ENCODE measurements around the gene TMEM95. TPM values are rescaled to one million over a fixed set of nuclear protein-coding genes. Genes with fewer than 3 reads are reported as not detected.
A peak's percentile ranks its signal among the peaks of the same experiment; 100 is the strongest.

The TMEM95 gene
- total RNA-seq, 1 experiment from 2014 or later = 0.50 TPM

DNA sequence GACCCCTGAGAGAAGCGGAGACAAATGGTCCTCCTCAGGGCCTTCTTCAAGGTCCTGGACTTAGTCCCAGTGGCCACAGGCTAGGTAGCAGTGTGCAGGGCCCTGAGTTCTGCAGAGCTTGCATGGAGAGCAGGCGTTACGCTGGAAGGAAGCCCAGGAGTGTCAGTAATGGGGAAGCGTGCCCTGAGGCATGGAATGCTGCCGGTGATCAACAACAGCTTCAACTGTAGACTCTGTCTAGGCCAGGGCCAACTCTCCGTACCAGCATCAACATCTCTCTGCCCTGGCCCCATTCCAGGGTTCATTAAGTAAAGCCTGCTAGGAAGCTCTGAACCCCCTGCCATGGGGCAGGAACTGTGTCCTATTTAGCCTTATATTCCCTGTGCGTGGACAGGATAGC lies 25.4 kb downstream of the TMEM95 start:
- Histone ChIP-seq H3K4me1 (replicated peaks; ENCODE audit: insufficient read depth) (no peaks in the 10 kb centered on the region), H3F3A (ENCODE audit: insufficient read depth, low read depth) (no peaks in the 10 kb centered on the region), H3K9me2 (ENCODE audit: insufficient read depth) (no peaks in the 10 kb centered on the region), H2AFZ (peak overlapping the region; percentile 81), H3K4me2 (peak overlapping the region; percentile 91), H3K9me3 (ENCODE audit: insufficient read depth, low read depth) (no peaks in the 10 kb centered on the region), H3K36me3 (ENCODE audit: low read depth) (no peaks in the 10 kb centered on the region), H4K20me1 (ENCODE audit: insufficient read depth) (no peaks in the 10 kb centered on the region), H3K27ac (no peak overlapping the region), H3K79me2 (ENCODE audit: low read depth) (0 out of 2 replicates have a peak, but pooled peaks cover 4% of the 10 kb centered on the region), H3K27me3 (ENCODE audit: insufficient read depth, low read depth) (no peaks in the 10 kb centered on the region), H3K4me3 (peak overlapping the region; percentile 78)
- BruUV-seq (replicated peaks) = no TSS peak
- ChIA-PET CTCF (interaction anchor here (0.5 kb wide), 1 partner anchor 25 kb away, joined by 9 read pairs; no protein-coding TSS in a partner anchor), POLR2A (ENCODE audit: unreplicated experiment) (interaction anchor here (0.5 to 1.0 kb wide), 4 partner anchors 51 to 199 kb away, joined by 3 to 4 read pairs (median 4); partner anchors contain the start of genes CD68 and NEURL4)
- peak in 1 of 2 experiments; percentile 44 for DNase-seq
- TF ChIP-seq EZH2 (IDR thresholded peaks at IDR 0.05; ENCODE audit: low read depth) = no peak
- TF ChIP-seq, protein P1, sequence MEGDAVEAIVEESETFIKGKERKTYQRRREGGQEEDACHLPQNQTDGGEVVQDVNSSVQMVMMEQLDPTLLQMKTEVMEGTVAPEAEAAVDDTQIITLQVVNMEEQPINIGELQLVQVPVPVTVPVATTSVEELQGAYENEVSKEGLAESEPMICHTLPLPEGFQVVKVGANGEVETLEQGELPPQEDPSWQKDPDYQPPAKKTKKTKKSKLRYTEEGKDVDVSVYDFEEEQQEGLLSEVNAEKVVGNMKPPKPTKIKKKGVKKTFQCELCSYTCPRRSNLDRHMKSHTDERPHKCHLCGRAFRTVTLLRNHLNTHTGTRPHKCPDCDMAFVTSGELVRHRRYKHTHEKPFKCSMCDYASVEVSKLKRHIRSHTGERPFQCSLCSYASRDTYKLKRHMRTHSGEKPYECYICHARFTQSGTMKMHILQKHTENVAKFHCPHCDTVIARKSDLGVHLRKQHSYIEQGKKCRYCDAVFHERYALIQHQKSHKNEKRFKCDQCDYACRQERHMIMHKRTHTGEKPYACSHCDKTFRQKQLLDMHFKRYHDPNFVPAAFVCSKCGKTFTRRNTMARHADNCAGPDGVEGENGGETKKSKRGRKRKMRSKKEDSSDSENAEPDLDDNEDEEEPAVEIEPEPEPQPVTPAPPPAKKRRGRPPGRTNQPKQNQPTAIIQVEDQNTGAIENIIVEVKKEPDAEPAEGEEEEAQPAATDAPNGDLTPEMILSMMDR (conservative IDR thresholded peaks at IDR 0.05) = no peak
- intact Hi-C loops (cut with micrococcal nuclease; ENCODE audit: unreplicated experiment) = loop anchor here (2.0 kb wide), 1 partner anchor 24 kb away; no protein-coding TSS in a partner anchor

DNA sequence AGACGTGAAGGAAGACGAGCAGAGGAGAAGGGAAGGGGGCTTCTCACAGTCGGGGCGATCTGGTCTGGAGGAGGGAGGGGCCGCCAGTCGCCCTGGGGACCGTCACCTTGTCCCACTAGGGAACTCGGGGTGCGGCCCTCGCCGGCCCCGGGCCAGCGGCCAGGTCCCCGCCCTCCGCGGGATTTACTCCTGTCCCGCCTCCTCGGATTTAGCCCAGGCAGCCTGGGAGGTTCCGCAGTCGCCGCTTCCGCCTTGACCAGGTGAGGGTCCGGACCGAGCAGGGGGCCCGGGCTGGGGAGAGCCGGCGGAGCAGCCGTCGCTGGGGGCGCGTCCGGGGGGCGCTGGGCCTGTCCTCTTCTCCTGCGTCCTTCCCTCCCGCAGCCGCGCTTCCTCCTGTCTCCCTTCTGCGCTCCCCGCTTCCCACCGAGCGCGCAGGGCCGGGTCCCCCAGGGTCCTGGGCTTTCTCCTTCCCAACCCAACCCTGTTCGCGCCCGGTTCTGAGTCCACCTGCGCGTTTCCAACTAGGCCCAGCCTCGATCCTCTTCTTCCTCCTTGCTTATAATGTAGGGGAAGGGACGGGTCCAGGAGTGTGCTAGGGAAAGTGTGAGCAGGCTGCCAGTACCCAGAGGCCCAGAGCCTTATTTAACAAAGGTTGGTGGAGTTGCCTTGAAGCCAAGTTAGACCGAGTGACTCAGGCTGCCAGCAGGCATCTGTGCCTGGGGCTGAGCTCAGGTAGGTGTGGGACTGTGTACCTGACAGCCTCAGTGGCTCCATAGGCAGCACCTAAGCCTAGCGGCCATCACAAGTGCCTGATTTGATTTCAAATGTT lies 26.1 kb downstream of the TMEM95 start, which contains the start of gene TNK1:
Gene TNK1 (plus strand): TSS at position 235 of the 829 bp plus-strand sequence. CDS start 1,838 bp downstream, outside the sequence.
- BruUV-seq (replicated peaks) = no TSS peak
- H3K4me1 ChIP-seq (replicated peaks; ENCODE audit: insufficient read depth) = no peaks in the 10 kb centered on the region
- intact Hi-C loops (cut with micrococcal nuclease; ENCODE audit: unreplicated experiment) = loop anchor here (2.0 kb wide), 1 partner anchor 24 kb away; no protein-coding TSS in a partner anchor
- H3K27me3 ChIP-seq (ENCODE audit: insufficient read depth, low read depth) = no peaks in the 10 kb centered on the region
- H3F3A ChIP-seq (ENCODE audit: insufficient read depth, low read depth) = no peaks in the 10 kb centered on the region
- H3K4me2 ChIP-seq = peak within 1 kb of the TSS; percentile 91
- no peaks in the 10 kb centered on the region for H4K20me1 ChIP-seq (ENCODE audit: insufficient read depth)
- no peaks in the 10 kb centered on the region for H3K9me2 ChIP-seq (ENCODE audit: insufficient read depth)
- peak; percentile 59 to 80 for DNase-seq
- peak within 1 kb of the TSS; percentile 81 for H2AFZ ChIP-seq
- no peaks in the 10 kb centered on the region for H3K36me3 ChIP-seq (ENCODE audit: low read depth)
- no peak for TF ChIP-seq EZH2 (IDR thresholded peaks at IDR 0.05; ENCODE audit: low read depth)
- TF ChIP-seq, protein P1 (conservative IDR thresholded peaks at IDR 0.05) = no peak
- no peaks in the 10 kb centered on the region for H3K9me3 ChIP-seq (ENCODE audit: insufficient read depth, low read depth)
- ChIA-PET CTCF (interaction anchor here (0.5 kb wide), 1 partner anchor 269 kb away, joined by 3 read pairs; no protein-coding TSS in a partner anchor), POLR2A (ENCODE audit: unreplicated experiment) (interaction anchor here (0.5 to 1.1 kb wide), 6 partner anchors 13 to 300 kb away, joined by 3 to 24 read pairs (median 4); partner anchors contain the start of genes PLSCR3, TMEM102 and TMEM256)
- H3K27ac ChIP-seq = 0 out of 2 replicates have a peak within 1 kb of the TSS, but pooled peaks have one; percentile 28
- peak within 1 kb of the TSS; percentile 78 for H3K4me3 ChIP-seq
- H3K79me2 ChIP-seq (ENCODE audit: low read depth) = 0 out of 2 replicates have a peak, but pooled peaks cover 4% of the 10 kb centered on the region

DNA sequence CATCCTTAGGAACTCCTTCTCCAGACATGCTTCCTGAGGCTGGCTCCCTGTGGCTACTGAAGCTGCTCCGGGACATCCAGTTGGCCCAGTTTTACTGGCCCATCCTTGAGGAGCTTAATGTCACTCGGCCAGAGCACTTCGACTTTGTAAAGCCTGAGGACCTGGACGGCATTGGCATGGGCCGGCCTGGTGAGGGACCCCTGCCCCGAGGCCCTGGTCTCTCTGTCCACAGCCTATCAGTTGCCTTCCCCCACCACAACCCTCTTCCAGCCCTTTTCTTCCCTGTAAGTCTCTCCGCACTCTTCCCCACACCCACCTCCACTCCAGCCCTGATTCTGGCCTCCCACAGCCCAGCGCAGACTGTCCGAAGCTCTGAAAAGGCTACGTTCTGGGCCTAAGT lies 27.9 kb downstream of the TMEM95 start:
- 0 out of 2 replicates have a peak, but pooled peaks cover 4% of the 10 kb centered on the region for H3K79me2 ChIP-seq (ENCODE audit: low read depth)
- H3K9me2 ChIP-seq (ENCODE audit: insufficient read depth) = no peaks in the 10 kb centered on the region
- no peak overlapping the region for H2AFZ ChIP-seq
- H3K4me1 ChIP-seq (replicated peaks; ENCODE audit: insufficient read depth) = no peaks in the 10 kb centered on the region
- no peak for TF ChIP-seq EZH2 (IDR thresholded peaks at IDR 0.05; ENCODE audit: low read depth)
- TF ChIP-seq, protein P1 (conservative IDR thresholded peaks at IDR 0.05) = no peak
- no peak overlapping the region for H3K4me3 ChIP-seq
- POLR2A ChIA-PET (ENCODE audit: unreplicated experiment) = interaction anchor here (0.6 kb wide), 1 partner anchor 8 kb away, joined by 5 read pairs; no protein-coding TSS in a partner anchor
- BruUV-seq (replicated peaks) = no TSS peak
- no peaks in the 10 kb centered on the region for H3K9me3 ChIP-seq (ENCODE audit: insufficient read depth, low read depth)
- no peak overlapping the region for H3K4me2 ChIP-seq
- H3K27ac ChIP-seq = no peak overlapping the region
- H3K27me3 ChIP-seq (ENCODE audit: insufficient read depth, low read depth) = no peaks in the 10 kb centered on the region
- H3K36me3 ChIP-seq (ENCODE audit: low read depth) = no peaks in the 10 kb centered on the region
- H3F3A ChIP-seq (ENCODE audit: insufficient read depth, low read depth) = no peaks in the 10 kb centered on the region
- intact Hi-C loops (cut with micrococcal nuclease; ENCODE audit: unreplicated experiment) = no loop called here
- DNase-seq = no peak
- no peaks in the 10 kb centered on the region for H4K20me1 ChIP-seq (ENCODE audit: insufficient read depth)
- CTCF ChIA-PET = interaction anchor here (0.6 kb wide), 2 partner anchors 25 to 765 kb away, joined by 5 to 6 read pairs; no protein-coding TSS in a partner anchor
